ENCODE results near the gene ZDHHC3. TPM values are rescaled to one million over a fixed set of nuclear protein-coding genes. Genes with fewer than 3 reads are reported as not detected.

The ZDHHC3 gene
- total RNA-seq, 1 experiment from 2014 or later, result 122 TPM

- intact Hi-C loops (cut with micrococcal nuclease), result no loop called here
- H3F3A ChIP-seq (ENCODE audit: low read length, unreplicated experiment), result no peaks in the 10 kb centered on the region
These were observed 41.8 kb upstream of the ZDHHC3 start for GRCh38 chr3:45017821-45018220.

DNA sequence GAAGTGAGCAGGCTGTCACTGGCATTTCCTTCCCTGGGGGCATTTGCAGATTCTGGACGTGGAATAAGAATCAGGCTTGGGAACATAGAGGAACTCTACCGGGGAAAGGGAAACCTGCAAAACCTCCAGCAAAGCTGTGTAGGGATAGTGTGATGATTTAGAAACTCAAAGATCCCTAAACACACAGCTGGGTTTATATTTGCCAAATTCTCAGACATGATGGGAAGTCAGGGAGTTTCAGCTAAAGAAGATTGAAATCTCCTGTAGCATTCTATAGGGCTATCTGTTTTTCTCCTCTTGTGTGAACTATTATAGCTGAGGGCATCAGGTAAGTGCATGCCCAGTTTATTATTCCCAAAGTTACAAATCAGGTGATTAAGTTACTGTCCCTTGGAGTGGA is 40.9 kb upstream of the ZDHHC3 start:
- H3K79me2 ChIP-seq (ENCODE audit: low read length), result no peaks in the 10 kb centered on the region
- peaks cover 20% of the 10 kb centered on the region for H3K36me3 ChIP-seq (ENCODE audit: low read depth, low read length)
- no peak overlapping the region for H3K4me2 ChIP-seq (ENCODE audit: low read length)
- ATAC-seq (no peak), DNase-seq (no peak)
- no peak overlapping the region for H3K4me3 ChIP-seq (ENCODE audit: low read length)
- H2AFZ ChIP-seq (ENCODE audit: low read length), result no peak overlapping the region
- CTCF ChIA-PET, result no interaction called here
- POLR2A ChIA-PET (ENCODE audit: unreplicated experiment), result interaction anchor here (0.6 kb wide), 1 partner anchor 33 kb away, joined by 5 read pairs; no protein-coding TSS in a partner anchor
- no peaks in the 10 kb centered on the region for H3K9me2 ChIP-seq (replicated peaks; ENCODE audit: low read length)
- no peaks in the 10 kb centered on the region for H3F3A ChIP-seq (ENCODE audit: low read length, unreplicated experiment)
- H3K27ac ChIP-seq (ENCODE audit: low read length), result no peak overlapping the region
- intact Hi-C loops (cut with micrococcal nuclease), result no loop called here
- TF ChIP-seq CTCF (conservative IDR thresholded peaks at IDR 0.05; ENCODE audit: low read depth, low read length) (no peak), EZH2phosphoT487 (IDR thresholded peaks at IDR 0.05; ENCODE audit: borderline replicate concordance, low read length) (no peak), EZH2 (IDR thresholded peaks at IDR 0.05; ENCODE audit: low read length, unreplicated experiment) (no peak)
- H3K9ac ChIP-seq (ENCODE audit: low read length), result no peak overlapping the region
- H3K4me1 ChIP-seq (ENCODE audit: insufficient read depth, low read length), result no peaks in the 10 kb centered on the region
- H3K9me3 ChIP-seq (ENCODE audit: low read length), result no peaks in the 10 kb centered on the region
- H4K20me1 ChIP-seq (ENCODE audit: low read length), result no peaks in the 10 kb centered on the region
- H3K27me3 ChIP-seq (ENCODE audit: low read length), result no peaks in the 10 kb centered on the region
- BruUV-seq (replicated peaks), result no TSS peak

More at GRCh38 chr3:45017821-45018220, 41.8 kb upstream of the ZDHHC3 start:
- H3K36me3 ChIP-seq (ENCODE audit: low read depth, low read length), result peaks cover 11% of the 10 kb centered on the region
- H3K9ac ChIP-seq (ENCODE audit: low read length), result no peak overlapping the region
- no peaks in the 10 kb centered on the region for H4K20me1 ChIP-seq (ENCODE audit: low read length)
- H3K4me3 ChIP-seq (ENCODE audit: low read length), result no peak overlapping the region
- no peak for DNase-seq
- ATAC-seq, result no peak
- no TSS peak for BruUV-seq (replicated peaks)
- H3K4me1 ChIP-seq (ENCODE audit: insufficient read depth, low read length), result no peaks in the 10 kb centered on the region
- H2AFZ ChIP-seq (ENCODE audit: low read length), result no peak overlapping the region
- H3K79me2 ChIP-seq (ENCODE audit: low read length), result no peaks in the 10 kb centered on the region
- TF ChIP-seq EZH2 (IDR thresholded peaks at IDR 0.05; ENCODE audit: low read length, unreplicated experiment) (no peak), CTCF (conservative IDR thresholded peaks at IDR 0.05; ENCODE audit: low read depth, low read length) (no peak), EZH2phosphoT487 (IDR thresholded peaks at IDR 0.05; ENCODE audit: borderline replicate concordance, low read length) (no peak)
- no peak overlapping the region for H3K27ac ChIP-seq (ENCODE audit: low read length)
- ChIA-PET CTCF (no interaction called here), POLR2A (ENCODE audit: unreplicated experiment) (no interaction called here)
- no peaks in the 10 kb centered on the region for H3K27me3 ChIP-seq (ENCODE audit: low read length)
- no peaks in the 10 kb centered on the region for H3K9me3 ChIP-seq (ENCODE audit: low read length)
- no peaks in the 10 kb centered on the region for H3K9me2 ChIP-seq (replicated peaks; ENCODE audit: low read length)
- H3K4me2 ChIP-seq (ENCODE audit: low read length), result no peak overlapping the region

DNA sequence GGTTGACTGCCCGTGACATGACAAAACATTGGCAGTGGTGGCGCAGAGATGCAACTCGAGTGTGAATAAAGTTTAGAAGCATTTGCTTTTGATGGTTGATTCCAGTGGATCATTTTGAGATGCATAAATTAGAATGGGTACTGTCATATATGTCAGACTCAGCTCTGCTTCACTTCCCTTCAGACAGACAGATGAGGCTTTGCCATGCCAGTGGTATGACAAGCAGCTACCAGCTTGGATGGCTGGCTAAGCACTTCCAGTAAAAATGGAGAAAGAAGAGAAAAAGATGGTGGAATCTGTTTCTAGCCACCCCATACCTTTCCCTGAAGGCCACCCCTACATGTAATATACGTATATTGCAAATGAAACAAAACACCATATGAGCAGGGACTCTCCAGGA is 36.6 kb upstream of the ZDHHC3 start:
- Histone ChIP-seq H3F3A (ENCODE audit: low read length, unreplicated experiment) (no peaks in the 10 kb centered on the region), H3K36me3 (ENCODE audit: low read depth, low read length) (peaks cover 47% of the 10 kb centered on the region), H3K9me2 (replicated peaks; ENCODE audit: low read length) (no peaks in the 10 kb centered on the region), H3K27me3 (ENCODE audit: low read length) (no peaks in the 10 kb centered on the region), H3K4me1 (ENCODE audit: insufficient read depth, low read length) (no peaks in the 10 kb centered on the region), H3K79me2 (ENCODE audit: low read length) (no peaks in the 10 kb centered on the region), H3K9me3 (ENCODE audit: low read length) (no peaks in the 10 kb centered on the region), H3K9ac (ENCODE audit: low read length) (no peak overlapping the region), H2AFZ (ENCODE audit: low read length) (no peak overlapping the region), H3K4me3 (ENCODE audit: low read length) (no peak overlapping the region), H3K27ac (ENCODE audit: low read length) (no peak overlapping the region), H4K20me1 (ENCODE audit: low read length) (no peaks in the 10 kb centered on the region), H3K4me2 (ENCODE audit: low read length) (no peak overlapping the region)
- ATAC-seq, result no peak
- CTCF ChIA-PET, result interaction anchor here (0.6 kb wide), 1 partner anchor 499 kb away, joined by 7 read pairs; no protein-coding TSS in a partner anchor
- BruUV-seq (replicated peaks), result no TSS peak
- TF ChIP-seq CTCF (conservative IDR thresholded peaks at IDR 0.05; ENCODE audit: low read depth, low read length) (no peak), EZH2phosphoT487 (IDR thresholded peaks at IDR 0.05; ENCODE audit: borderline replicate concordance, low read length) (no peak), EZH2 (IDR thresholded peaks at IDR 0.05; ENCODE audit: low read length, unreplicated experiment) (no peak)
- DNase-seq, result no peak
- intact Hi-C loops (cut with micrococcal nuclease), result no loop called here
- POLR2A ChIA-PET (ENCODE audit: unreplicated experiment), result no interaction called here

Data from PC-3 (cell line).